EH (cell line): ENCODE measurements around the gene STPG2.

Experiments used
- DNase-seq: peaks from one replicate; pipeline ENCODE4 v3.0.0-alpha.2; 2015; ENCODE audit warnings: low read depth

The STPG2 gene

DNA sequence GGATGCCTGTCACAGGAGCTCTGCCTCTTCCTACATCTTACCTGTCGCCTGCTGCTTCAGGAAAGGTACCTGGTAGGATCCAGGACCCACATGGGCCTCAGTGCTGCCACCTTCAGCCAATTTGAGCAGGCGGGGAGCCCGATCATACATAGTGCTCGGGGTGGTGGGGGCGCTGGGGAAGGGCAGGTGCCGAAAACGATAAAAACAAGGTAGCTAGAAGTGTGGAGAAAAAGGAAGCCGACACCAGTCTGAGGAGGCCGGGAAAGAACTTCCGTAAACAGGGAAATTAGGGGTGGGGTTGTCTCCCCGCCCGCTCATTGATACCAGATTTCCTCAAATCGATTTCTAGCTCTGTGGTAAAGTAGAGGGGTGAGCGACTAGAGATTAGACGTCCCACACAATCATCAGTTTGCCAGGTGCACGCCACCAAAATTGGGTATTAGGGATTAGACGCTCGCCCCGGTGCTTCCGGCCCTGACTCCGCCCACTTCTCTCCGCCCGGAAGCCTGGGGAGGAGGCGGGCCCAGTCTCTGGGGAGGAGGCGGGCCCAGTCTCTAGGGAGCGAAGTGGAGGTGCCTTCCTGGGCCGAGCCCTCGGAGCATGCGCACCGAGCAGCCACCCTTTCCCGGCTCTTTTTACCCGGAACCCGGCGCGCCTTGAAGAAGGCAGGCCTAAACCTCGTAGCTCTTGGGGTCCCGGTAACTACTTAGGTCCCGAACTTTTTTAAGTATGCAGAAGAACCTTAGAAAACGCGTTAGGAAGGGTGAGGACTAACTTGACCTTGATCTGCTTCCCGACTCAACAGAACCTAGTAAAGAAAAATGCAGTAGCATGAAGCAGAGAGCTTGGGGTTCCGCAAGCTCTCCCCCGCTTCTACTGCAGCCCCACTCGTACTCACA lies at the start of gene STPG2:
STPG2 (minus strand) TSS at position 476 of the 899 bp plus-strand sequence.
- DNase-seq, result peak; percentile 94

DNA sequence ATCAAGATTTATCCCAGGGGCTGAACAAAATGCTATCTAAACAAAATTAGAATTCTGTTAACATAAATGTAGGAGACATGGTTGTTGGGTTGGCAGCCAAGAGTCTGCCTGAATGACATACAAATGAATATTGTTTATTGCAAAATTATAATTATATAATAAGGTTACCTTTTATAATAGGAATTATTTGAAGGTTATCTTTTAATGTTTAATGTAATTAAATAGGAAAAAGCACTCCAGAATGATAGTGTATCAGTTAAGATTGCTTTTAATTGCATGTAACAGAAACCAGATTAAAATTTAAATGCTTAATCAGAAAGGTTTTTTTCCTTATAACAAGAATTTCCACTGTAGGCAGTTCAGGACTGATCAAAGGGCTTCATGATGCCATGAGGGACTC lies 42.0 kb upstream of the STPG2 start:
- DNase-seq, result no peak

DNA sequence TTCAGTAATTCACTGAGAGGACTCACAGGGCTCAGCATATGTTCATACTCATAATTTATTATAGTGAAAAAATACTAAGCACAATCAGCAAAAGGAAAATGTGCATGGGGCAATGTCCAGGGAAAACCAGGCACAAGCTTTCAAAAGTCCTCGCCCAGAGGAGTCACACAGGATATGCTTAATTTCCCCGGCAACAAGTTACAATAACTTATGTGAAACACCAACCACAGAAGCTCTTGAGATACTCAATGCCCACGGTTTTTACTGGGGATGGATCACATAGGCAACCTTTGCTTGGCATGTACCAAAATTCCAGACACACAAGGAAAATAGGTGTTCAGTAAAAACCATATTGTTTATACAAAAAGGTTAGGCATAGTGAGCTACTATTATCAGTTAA lies 38.5 kb upstream of the STPG2 start:
- DNase-seq, result peak; percentile 6

DNA sequence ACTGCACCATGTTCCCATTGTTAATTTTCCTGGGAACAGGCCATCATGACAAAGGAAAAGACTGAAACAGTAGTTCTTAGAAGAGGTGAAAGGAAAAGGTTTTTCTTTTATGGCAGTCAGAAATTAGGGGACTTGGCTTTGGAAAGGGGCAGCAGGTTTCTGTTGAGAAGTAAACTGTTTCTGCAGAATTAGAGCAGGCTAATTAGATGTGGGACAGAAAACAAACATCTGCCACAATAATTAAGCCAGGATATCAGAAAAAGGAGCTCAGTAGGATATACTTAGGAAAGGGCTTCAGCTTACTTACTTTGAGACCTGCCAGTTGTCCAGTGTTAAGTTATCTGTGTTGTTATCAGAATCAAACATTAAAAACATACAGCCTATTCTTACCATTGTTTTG lies 36.7 kb upstream of the STPG2 start:
- no peak for DNase-seq

DNA sequence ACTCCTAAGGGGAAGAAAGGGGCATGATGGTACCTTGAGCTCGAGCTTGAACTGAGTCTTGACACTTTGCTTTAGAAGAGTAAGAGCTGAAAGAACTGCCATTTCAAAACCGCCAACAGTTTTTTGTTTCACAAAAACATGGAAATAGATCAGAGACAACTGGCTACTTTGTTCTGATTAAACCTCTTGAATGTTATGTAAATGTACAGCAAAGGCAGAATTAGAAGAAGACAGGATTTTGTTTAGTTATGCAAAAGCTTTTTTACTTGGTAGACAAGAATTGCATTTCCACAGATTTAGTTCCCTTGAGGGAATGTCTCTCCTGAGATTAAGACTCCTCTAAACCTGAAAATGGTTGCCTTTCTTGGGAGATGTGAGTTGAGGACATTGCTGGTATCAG lies 33.3 kb upstream of the STPG2 start:
- no peak for DNase-seq

DNA sequence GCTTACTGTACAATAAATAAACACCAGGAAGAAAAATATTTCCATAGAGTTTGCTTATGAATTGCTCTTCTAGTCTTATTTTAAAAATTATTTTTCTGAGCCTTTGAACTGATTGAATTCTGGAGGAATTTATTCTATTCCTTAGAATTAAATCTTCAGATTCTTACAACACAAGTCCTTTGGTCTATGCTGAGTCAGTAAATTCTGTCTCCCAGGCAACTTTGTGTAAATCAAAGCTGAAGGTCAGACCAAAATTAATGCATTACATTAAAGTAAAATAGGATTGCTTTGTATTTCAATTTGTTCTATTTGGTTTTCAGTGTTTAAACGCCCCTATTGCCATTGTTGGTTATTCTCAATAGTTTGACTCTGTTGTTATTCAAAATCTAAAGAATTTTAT lies 26.8 kb upstream of the STPG2 start:
- no peak for DNase-seq

DNA sequence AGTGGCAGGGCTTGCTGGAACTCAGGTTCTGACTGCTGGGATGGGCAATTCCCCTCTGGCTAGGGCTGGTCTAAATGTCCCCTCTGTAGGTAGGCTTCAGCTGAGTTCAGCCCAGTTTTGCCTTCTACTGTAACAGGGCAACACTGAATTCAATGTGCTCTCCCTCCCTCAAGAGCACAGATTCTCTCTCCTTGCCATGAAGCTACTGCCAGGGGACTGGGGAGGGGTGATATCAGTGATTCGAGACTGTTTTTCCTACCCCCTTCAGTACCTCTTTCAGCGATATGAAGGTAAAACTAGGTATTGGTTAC lies 23.4 kb upstream of the STPG2 start:
- no peak for DNase-seq

DNA sequence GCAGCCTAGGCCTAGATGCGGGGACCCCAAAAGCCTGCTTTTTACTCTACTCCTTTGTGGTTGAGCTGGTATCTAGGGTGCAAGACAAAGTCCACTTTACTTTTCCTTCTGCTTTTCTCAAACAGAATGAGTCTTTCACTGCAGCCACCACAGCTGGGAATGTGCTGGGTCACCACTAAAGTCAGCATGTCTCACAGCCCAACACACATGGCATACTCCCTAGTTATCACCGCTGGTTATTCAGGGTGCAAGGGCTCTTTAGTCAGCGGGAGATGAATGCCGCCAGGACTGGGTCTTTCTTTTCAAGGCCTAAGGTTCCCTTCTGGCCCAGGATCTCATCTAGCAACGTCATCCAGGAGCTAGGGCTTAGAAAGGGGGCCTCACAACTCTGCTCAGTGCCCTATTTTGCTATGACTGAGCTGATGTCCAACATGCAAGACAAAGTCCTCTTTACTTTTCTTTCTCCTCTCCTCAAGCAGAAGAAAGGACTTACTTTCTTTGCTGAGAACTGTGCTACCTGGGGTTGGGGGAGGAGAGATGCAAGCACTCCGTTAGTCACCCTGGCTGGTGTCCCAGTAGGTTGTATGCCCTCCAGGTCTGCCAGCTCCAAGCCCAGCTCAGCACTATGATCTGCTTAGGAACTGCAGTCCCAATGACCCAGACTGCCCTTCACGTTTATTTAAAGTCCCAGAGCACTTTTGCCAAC lies 22.9 kb upstream of the STPG2 start:
- no peak for DNase-seq

DNA sequence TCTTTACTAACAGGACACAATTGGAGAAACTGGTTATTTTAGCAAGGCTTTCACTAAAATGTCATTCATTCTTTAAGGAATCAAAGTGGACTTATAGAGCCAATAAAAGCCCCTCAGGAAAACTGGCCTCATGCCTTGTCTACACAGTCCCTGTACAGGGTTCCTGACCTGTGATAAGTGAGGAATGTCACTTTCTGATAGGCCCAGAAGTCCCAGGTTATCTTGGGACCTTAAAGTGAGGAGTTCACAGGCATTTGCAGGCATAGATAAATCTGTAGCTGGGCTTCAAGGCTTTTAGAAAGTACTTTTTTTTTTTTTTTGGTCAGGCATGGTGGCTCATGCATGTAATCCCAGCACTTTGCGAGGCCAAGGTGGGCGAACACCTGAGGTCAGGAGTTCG lies 19.4 kb upstream of the STPG2 start:
- no peak for DNase-seq

DNA sequence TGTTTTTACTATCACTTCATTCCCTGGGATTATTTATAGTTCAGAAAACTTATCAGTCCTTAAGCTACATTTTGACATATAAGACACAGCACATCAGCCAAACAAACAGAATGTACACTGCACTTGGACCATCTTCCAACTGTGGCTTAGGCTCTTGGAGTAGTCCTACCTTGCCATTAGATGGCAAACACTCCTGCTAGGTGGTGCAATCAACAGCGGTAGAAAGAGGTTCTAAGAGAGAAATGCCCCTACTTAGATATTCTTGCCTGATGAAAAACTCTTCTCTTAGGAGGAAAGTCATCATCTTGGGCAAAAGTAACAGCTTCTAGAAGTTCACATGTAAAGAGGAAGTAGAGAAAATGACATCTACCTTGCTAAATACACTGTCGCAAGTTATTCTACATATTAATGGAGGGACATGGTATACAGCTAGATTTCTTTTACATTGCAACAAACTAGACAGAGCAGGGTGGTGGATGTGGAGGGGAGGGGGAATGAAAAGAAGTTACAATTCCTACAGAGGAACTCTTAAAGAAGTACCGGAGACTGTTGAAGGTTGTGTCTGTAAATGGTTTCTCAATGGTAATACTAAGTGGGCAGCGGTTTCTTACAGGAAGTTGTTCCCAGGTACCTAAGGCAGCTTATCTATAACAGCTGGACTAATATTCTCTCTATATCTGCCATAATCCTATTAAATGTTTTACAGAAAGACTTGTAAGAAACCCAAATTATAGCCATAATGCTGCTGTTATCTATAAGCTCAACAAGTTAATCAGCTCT lies 8.1 kb upstream of the STPG2 start:
- no peak for DNase-seq

DNA sequence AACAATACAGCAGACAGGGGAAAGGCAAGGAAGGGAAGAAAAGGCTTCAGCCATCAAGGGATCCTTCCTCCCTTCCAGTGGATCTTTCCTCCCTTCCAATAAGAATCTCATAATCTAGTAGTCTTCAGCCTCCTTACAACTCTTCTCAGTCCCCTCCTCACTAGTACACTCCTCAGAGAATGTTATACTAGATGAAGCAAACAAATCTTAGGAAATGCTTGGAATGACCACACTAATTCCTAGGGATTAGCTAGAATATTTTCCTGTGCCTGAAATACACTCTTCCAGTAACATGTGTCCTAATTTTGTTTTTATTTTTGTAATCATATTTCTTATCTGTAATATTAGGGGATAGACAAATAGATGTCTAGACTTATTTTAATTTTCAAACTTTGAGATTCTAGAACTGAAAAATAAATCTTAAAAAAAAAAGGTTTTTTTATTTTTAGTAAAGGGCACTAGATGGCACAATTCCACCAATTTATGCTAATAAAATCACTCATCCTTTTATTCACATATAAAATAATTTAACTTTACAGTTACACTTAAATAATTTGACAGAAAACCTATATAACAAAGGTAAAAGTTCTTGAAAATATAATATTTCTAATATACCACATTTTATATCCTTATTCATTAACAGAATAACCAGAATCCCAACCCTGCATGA lies 7.0 kb upstream of the STPG2 start:
- DNase-seq, result peak; percentile 23

DNA sequence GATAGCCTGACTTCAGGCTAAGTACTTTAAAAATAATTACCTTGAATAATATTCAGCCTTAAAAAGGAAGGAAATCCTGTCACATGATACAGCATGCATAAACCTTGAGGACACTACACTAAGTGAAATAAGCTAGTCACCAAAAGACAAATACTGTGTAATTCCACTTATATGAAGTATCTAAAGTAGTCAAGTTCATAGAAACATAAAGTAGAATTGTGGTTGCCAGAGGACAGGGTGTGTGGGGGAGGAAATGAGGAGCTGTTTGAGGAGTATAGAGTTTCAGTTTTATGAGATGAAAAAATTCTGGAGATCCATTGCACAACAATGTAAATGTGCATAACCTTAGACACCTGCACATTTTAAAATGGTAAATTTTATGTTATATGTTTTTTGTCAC lies 5.6 kb upstream of the STPG2 start:
- peak; percentile 4 for DNase-seq

DNA sequence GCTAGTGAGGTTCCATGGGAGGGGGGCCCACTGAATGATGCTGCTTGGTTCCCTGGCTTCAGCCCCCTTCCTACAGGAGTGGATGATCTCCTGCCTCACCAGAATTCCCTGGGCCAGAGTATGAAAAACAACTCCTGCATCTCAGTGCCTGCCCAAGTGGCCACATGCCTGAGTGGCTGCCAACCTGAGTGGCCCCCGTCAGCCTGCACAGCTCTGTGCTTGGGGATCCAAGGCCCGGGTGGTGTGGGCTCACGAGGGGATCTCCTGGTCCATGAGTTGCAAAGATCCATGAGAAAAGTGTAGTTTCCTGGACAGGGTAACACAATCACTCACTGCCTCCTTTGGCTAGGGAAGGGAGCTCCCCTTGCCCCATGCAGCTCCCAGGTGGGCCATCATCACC lies 17.1 kb downstream of the STPG2 start:
- DNase-seq, result no peak

DNA sequence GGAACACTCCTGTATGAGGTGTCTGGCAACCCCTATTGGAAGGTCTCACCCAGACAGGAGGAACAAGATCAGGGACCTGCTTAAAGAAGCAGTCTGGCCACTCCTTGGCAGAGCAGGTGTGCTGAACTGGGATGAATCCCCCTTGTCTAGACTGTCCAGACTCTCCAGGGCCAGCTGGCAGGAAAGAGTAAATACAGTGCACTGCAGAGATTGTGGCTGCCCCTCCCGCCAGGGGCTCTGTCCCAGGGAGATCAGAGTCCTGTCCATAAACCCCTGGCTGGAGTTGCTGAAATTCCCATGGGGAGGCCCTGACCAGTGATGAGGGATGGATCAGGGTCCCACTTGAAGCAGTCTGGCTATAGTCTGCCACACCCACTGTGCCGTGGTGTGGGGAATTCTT lies 17.7 kb downstream of the STPG2 start:
- DNase-seq, result no peak

DNA sequence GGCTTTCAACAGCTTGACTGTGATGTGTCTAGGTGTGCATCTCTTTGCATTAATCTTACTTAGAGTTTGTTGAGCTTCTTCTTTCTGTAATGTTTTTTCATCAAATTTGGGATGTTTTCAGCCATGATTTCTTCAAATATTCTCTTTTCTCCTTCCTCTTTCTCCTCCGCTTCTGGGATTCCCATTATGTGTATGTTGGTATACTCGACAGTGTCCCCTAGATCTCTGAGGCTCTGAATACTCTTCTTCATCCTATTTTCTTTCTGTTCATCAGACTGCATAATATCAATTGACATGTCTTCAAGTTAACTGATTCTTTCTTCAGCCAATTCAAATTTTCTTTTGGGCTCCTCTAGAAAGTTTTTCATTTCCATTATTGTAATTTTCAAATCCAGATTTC lies 25.9 kb downstream of the STPG2 start:
- no peak for DNase-seq

DNA sequence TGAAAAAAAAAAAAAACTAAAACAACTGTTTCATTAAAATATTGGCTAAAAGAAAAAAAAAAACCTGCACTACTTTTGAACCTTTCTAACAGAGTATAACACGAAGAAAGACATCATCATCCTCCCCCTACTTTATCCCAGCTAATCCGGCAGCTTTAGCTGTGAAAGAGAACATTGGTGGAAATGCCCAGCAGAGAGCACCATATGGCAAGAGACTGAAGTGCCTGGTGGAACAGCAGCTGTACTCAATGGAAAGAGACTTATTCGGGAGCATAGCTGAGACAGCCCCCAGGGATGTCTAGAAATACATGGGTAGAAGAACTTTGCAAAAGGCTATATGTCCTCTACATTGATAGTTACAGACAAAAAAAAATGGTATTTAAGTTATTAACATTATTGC lies 30.3 kb downstream of the STPG2 start:
- DNase-seq, result peak; percentile 35

DNA sequence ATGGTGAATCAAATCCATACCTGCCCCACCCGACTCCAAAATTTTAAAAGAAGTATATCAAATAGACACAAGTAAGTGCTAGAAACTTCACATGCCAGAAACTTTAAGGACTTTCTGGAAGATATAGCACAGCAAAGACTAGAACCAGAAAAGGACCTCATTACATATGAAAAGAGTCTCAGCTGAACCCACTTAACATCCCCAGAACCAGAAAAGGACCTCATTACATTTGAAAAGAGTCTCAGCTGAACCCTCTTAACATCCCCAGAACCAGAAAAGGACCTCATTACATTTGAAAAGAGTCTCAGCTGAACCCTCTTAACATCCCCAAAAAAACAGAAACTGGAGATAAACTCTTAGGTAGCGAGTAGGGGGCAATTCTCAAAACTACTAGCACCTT lies 32.3 kb downstream of the STPG2 start:
- no peak for DNase-seq

DNA sequence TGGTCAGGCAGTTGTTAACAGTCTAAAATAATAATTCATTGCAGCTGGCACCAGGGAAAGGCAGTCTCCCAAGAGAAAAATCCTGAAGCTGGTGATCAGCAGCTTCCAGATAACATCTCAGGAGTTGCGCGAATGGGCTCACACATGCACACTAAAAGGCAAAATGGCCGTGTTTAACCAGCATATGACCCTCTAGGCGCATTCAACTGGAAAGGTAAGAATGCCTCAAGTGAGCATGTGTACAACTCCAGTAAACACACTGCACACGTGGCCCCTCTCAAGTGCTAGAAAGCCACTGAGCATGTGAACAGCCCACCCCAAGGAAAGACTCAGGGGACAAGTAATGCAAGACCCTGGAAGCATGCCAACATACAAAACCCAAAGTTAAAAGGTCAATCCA lies 33.1 kb downstream of the STPG2 start:
- no peak for DNase-seq

DNA sequence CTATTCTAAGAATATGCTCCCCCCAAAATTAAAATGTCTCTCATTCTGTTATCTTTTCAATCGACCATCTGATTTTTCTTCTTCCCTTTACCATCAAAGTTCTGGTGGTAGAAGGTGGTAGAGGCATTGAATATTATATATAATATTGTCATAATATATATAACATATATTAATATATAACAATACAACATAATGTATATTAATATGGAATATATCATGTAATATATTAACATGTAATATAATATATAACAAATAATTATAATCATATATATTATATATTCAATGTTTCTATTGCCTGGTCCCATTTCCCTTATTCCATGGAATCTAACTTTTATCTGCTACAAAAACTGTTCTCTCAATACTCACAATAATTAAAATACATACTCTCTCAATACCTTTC lies 40.6 kb downstream of the STPG2 start:
- no peak for DNase-seq

DNA sequence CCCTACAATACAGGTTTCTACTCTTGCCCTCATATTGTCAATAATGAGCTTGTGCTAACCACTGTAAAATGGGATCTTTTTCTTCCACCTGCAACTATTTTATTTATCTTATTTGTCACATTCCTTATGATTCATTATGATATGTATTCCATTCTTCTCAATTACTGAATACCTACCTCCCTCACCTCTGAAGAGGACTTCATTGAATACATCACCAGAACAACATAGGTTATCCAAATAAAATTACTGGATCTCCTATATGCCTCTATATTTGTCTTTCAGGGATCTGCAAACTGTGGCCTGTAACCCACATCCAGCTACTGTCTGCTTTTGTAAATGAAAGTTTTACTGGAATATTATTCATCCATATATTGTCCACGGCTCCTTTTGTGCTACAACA lies 41.3 kb downstream of the STPG2 start:
- no peak for DNase-seq

DNA sequence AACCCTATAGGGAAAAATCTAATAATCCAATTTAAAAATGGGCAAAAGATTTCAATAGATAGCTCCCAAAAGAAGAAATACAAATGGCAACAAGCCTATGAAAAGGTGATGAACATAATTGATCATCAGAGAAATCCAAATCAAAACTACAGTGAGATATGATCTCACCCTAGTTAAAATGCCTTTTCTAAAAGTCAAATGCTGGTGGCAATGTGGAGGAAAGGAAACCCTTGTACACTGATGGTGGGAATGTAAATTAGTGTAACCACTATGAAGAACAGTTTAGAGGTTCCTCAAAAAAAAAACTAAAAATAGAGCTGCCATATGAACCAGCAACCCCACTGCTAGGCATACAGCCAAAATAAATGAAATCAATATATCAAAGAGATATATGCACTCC lies 44.5 kb downstream of the STPG2 start:
- no peak for DNase-seq

DNA sequence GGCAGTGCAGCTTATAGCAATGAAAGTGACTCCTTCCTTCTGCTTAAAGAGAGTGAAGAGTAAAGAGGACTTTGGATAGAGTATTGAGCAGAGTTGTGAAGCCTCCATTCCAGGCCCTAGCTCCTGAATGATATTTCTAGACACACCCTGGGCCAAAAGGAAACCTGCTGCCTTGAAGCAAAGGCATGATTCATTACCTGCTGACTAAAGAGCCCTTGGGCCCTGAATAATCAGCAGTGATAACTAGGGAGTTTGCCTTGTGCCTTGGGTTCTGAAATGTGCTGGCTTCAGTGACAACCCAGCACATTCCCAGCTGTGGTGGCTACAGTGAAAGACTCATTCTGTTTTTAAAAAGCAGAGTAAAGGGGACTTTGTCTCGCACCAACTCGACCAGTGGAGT lies 49.2 kb downstream of the STPG2 start:
- no peak for DNase-seq
